Fibroblast of lung (primary cell): Measurements from ENCODE around the gene DLG2.

Experiments
- CTCF ChIP-seq, 2 donors: IDR thresholded peaks in 1 of 2; conservative IDR thresholded peaks in 1 of 2; 1 replicate in 1 of 2; 2 replicates in 1 of 2; pipeline ENCODE4 v1.5.1; 2011 to 2012; ENCODE audit warnings: low read length in 2 of 2, control low read depth in 1 of 2, inconsistent platforms in 1 of 2, low read depth in 1 of 2, mild to moderate bottlenecking in 1 of 2
- EZH2 ChIP-seq: IDR thresholded peaks from 2 replicates; pipeline ENCODE4 v1.5.1; 2012; ENCODE audit warnings: low read length, control low read depth, mild to moderate bottlenecking; ENCODE audit errors: missing control alignments

GRCh38 chr11:85526564-85526963, 100.6 kb downstream of the DLG2 start:
- TF ChIP-seq CTCF (conservative IDR thresholded peaks at IDR 0.05 in 1 of 2, IDR thresholded peaks at IDR 0.05 in 1 of 2; ENCODE audit: low read depth in 1 of 2, low read length in 2 of 2) (no peak), EZH2 (no peak)
